Stromal cell of bone marrow (primary cell): ENCODE results near the gene KIF5C.
A peak's percentile ranks its signal among the peaks of the same experiment; 100 is the strongest.

Experiments used
- DNase-seq: peaks from one replicate; pipeline ENCODE4 v3.0.0-alpha.2; 2012; ENCODE audit warnings: low read depth

KIF5C gene

DNA sequence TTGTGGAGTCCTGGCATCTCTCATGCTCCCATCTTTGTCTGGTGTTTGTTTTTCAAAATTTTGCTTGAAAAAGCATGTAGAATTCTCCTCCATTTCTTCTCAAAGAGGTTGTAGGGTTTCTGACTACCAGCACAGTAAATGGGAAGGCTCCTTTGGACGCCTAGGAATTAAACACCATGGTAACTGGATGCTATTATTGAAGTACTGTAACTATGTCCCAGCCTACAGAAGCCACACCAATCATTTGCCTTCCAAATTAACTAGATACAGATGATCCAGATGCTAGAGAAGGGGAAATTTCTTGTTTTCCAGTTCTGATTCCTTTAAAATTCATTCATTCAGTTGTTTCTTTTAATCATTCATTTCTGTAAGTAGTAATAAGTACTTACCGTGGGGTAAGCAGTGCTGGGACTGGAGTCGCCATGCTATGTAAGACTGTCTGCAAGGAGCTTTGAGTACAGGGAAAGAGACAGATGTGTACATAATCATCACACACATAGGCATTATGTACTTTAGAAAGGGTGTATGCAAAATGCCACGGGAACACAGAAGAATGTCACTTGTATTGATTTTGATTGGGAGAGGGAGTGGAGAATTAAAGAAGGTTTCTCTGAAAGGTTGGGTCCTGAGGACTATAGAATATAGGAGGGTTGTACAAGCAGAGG is 49.6 kb downstream of the KIF5C start:
- DNase-seq = no peak

DNA sequence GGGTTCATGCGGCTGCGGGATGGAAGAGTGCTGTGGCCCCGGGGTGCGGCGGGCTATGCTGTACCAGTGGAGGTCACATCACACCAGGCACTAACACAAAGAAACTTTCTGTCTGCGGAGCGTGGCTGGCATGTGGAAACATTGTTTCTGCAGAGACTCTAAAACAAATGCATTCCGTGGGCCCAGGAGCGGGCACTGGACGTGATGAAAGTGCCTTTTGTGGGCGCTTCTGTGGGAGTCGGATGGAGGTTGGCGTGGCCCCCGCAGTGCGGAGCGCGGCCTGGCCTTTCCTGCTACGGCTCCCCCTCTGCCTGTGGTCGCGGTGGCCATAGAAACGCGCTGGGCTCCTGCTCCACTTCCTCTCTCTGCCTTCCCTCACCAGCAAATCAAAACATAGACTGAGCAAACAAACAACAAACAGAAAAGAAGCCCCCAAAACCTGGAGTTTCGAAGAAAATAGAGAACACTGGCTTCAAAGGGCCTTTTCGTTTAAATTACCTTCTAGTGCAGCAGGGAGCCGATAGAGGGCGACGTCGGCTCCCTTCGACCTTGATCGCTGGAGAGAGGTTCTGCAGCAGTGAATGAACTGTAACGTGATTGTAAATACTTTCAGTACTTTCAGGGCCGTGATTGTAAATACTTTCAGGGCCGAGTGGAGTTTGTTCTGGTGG is 51.4 kb downstream of the KIF5C start:
- peak; percentile 7 for DNase-seq

DNA sequence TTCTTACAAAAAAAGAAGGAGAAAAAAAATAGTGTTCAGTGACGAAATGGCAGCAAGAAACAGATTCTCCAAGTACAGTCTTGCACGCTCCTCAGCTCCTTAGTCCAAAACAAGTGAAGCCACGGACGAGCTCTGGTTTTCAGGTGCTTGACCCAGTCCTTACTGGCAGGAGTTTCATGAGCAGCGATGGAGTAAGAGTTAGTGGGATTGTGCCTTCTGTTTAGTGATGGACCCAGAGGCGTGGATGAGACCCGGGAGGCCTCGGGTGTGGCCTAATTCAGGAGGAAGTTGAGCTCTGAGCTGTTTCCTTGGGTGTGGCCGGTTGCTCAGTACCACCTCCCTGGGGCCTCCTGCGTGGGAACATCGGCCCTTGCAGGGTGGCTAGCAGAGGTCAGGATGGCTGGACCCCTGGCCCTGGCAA is 52.0 kb downstream of the KIF5C start:
- no peak for DNase-seq

DNA sequence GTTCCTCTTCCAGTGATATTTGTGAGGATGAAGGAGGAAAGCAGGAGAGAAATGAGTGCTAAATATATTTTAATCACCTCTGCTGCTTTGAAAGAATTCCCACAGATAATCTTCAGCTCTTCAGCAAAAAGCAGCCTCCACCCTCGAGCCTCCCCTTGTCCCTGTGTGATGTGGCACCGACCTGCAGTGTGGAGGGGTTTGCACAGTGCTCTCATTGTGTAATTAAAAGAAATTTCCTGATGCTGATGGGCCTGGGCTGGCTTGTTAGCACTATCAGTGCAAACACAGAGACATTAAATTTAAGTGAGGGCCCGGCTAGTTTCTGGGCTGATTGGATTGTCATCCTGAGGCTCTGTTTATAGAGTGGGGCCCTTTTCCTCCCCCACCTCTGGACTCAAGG is 53.4 kb downstream of the KIF5C start:
- no peak for DNase-seq

DNA sequence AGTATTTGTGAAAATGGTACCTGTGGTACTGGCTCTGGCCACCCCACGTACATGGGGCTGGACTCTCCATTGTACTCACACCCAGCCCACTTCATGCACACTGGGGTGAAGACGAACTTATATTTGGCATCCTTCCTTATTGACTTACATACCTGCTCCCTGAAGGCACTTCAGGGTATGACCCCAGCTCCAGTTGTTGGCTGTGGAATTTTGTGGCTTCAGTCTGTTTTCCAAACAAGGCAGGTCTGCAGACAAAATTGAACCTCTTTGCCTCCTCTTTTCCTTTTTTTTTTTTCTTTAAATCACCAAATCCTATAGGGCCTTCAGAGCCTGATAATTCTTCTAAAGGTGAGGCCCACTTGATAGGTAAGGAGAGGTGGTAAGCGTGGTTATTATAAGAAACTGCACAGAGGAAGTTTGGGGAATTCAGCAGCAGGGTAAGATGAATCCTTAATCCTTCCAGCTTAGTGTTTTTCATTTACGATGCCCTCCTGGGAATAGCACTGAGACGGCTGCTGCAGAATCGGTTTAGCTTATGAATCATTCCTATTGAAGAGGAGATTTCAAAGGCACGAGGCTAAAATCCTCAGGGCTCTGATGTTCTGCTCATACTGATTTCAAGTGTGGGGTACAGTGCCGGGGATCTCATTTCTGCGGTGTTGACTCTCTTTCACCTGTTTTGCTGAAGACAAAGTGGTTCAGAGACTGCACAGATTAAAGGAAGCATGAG is 55.2 kb downstream of the KIF5C start:
- peak; percentile 54 for DNase-seq

DNA sequence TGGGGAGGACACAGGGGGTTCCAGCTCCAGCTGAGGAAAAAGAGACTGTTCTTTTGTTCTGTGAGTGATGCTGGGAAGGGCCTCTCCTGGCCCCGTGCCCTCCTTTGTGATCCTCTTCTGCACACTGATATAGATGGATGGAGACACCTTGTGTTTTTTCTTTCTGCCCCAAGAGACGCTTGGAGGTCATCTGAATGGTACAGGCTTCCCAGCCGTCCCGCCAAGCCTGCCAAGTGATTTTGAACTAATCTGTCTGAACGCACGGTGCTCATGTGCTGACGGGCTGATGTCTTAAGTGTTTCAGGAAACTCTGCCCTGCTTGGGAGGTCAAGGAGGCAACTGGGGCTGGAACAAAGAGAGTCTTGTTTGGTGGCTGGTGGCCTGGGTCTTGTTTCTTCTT is 57.5 kb downstream of the KIF5C start:
- DNase-seq = no peak

DNA sequence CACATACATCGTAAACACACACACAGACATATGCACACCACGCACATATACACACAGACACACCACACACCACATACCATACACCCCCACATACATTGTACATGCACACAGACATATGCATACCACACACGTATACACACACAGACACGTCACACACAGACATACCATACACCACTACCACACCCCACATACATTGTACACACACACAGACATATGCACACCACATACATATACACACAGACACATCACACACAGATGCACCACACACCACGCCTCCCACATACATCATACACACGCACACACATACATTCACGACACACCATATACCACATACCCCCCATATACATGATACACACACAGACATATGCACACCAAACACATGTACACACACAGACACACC is 58.4 kb downstream of the KIF5C start:
- no peak for DNase-seq

DNA sequence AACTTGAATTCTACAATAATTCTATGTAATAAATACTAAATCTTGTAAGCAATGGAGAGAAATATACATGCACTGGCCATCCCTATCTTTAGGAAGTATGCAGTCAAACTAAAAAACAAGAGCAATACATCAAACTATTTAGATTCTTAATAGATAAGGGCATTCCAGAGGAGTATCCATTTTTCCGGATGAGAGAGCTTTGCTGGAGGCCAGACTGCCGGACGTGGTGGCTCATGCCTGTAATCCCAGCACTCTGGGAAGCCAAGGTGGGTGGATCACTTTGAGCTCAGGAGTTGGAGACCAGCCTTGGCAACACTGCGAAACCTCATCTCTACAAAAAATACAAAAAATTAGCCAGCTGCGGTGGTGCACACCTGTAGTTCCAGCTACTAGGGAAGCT is 60.8 kb downstream of the KIF5C start:
- DNase-seq = no peak

DNA sequence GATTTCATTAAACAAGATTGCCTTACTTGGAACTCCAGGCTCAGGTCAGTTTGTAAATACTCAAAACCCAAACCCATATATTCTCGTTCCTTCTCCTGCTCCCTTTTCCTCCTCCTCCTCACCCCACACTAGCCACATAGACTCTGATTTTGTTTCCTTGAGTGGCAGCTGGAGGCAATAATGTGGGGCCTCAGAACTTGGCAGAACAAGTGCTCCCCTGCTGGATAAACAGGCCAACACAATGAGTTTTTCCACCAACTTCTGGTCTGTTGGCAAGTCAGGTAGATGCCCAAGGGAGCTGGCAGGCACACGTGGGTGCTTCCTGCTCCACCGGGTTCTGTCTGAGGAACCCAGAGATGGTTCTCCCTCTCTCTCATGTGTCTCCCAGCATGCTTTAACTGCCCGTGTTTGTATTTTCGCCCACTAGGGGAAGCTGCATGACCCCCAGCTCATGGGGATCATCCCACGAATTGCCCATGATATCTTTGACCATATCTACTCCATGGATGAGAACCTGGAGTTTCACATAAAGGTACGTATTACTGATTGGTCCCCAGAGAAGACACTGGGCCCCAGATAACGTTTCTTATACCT is 61.9 kb downstream of the KIF5C start:
- no peak for DNase-seq

DNA sequence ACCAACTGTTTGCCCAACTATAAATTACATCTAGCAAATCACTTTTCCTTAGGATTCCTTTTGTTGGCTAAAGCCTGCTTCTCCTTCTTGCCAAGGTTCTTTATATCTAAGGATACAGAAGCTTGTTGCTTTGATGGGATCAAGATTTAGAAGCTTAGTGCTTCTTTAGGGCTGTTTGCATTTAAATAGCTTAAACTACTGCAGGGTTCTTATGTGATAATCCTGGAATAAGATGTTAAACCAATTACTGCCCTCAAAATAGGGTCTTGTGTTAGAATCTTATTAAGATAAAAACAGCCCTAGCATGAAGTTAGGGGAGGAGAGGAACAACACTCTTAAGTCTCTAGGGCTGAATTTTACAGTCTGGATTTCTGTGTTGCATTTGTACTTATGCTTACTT is 64.2 kb downstream of the KIF5C start:
- DNase-seq = no peak

DNA sequence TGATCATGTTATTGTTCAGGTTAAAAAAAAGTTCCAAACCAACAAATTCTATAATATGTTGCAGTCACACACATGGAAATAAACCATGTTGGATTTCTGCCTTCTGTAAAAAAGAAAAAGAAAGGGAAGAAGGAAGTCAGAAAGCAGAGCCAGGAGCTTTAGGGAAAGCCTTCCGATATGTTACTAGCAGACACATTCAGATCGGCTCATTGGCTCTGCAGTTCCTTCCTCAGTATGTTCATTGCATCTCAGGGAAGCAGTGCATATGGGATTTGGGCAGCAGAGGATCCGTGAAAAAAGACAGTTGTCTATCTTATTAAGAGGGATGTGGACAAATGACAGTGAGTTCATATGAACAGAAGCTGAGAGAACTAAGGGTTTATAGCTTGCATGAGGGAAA is 68.1 kb downstream of the KIF5C start:
- DNase-seq = no peak

DNA sequence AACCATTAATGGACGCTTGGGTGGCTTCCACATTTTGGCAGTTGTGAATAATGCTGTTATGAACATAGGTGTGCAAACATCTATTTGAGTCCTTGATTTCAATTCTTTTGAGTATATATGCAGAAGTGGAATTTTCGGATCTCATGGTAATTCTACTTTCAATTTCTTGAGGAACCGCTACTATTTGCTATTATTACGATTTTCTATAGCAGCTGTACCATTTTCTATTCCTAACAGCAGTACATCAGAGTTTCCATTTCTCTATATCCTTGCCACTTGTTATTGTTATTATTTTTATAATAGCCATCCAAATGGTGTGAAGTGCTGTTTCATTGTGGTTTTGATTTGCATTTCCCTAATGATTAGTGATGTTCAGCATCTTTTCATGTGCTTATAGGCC is 69.5 kb downstream of the KIF5C start:
- no peak for DNase-seq

DNA sequence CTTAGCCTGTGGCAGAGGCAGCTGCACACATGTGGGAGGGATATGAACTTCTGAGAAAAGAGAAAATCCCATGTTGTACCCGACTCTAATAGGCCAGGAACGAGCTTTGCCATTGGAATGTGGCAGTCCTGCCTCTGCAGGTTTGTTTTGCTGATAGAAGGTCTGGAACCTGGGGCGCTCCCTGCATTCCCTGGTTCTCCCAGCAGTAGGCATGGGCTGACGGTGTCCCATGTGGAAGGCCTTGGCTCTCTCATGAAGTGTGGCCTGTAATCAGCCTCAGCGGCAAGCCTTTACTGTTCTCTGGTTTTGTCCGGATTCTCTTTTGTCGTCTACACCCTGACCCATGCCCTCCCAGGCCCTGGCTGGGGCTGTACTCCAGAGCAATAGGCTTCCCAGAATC is 72.3 kb downstream of the KIF5C start:
- DNase-seq = no peak

DNA sequence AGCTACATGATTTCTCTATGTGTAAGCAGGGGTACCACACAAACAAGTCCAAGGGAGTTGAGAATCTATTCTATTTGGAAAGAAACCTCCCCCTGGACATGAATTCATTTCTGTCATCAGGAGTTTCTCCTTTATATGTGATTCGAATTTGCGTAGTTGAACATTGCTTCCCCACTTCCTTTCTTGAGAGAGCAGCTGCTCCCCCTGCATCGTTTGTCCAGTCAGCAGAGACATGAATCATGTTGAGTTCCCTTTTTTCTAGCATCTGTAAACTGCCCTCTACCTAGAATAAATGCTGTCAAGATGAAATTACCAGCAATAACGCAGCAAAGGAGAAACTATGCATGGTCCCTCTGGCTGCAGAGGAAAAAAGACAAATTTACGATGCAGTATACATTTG is 73.8 kb downstream of the KIF5C start:
- no peak for DNase-seq

DNA sequence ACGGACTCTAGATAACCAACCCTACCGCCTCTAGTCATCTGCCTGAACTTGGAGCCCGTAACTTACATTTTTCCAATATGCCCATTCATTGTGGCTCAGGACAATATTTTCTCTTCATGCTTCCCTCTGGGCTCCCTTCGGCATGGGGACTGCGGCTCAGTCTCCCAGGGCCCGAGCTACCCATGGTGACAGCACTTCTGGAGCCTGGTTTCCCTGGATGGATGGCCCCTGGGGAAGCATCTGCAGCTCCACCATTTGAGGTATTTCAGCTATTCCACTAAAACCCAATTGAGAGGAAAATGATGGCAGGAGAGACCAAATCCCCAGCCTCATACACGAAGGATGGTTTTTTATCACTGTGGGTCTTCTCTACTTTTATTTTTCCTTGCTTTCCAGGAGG is 74.3 kb downstream of the KIF5C start:
- no peak for DNase-seq

DNA sequence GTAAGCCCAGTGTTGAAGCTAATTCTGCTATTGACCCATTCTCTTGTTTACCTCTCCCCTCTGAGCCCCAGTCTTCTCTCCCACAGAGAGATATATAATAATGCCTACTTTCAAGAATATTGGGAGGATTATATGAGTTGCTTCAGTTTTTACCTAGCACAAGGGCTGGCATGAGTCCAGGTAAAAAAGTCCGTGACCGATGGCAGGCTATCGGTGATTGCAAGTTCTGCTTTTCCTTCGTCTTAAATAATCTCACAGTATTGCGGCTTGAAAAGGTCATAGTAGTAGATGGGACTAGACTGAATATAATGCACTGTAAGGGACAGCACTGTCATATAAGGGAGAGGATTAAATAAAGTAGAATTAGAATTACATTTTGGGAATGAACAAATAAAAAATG is 77.6 kb downstream of the KIF5C start:
- no peak for DNase-seq

DNA sequence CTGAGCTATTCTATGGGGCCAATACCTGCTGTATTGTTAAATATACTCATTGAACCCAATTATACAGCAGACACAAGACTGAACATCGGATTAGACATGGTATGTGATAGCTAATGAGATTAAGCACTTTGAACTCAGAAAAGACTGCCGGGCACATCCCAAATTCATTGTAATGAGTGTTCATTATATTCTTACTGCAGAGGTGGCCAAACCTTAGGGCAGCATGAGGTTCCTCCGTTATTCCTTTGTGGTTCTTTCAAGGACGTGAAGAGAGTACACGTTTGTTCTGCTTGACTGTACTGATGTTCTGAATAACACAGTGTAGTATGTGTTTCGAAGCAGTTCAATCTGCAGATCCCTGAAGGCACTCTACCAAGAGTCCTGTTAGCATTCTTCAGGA is 78.4 kb downstream of the KIF5C start:
- no peak for DNase-seq

DNA sequence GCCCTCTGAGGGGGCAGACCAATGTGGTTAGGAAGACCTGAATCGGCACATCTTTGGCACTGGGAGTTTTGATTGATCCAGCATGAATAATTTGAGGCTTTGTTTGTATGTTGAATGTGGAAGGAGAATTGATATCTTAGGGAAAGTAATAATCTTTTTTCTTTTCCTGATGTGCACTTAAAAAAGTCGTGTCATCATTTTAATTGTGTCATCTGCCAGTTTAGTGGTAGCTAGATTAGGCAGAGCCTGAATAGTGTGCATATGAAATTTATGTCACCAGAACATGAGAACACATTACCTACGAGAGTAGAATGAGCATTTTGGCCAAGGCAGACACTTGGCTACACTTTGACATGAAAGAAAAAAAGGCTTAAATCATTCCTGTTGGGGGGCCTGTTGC is 79.5 kb downstream of the KIF5C start:
- DNase-seq = no peak

DNA sequence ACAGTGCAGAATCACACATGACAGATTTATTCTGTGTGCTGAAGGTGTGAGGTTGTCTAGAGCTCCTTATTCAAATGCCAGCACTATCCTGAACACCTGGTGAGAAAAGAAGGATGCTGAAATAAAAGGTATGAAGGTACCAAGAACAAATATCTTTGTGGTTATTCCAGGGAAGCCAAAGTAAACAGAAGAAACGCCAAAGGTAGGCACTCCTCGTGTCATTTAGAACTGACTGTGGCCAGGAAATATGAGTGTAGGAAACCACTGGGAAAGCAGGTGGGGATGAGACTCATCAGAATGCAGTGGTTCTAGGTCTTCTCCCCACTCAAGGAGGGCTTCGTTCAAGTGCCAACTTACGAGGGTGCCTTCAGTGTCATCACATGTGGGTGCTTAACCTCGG is 80.8 kb downstream of the KIF5C start:
- no peak for DNase-seq

DNA sequence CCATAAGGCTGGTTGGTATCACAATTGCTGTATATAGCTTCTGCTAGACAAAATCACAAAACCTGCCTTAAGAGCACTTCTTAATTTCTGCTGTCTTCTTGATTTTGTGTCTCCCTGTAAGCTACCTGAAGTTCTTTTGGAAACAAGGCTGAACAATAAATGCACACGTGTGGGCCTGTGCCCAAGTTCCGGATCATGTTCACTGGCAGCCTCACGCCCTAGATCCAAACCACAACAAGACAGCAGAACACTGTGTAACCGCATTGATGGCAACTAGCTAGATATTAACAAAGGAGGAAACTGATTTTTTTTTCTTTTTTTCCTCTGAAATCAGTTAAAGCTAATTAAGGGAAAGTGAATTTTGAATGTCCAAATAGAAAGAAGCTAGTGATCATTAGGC is 82.0 kb downstream of the KIF5C start:
- DNase-seq = no peak

DNA sequence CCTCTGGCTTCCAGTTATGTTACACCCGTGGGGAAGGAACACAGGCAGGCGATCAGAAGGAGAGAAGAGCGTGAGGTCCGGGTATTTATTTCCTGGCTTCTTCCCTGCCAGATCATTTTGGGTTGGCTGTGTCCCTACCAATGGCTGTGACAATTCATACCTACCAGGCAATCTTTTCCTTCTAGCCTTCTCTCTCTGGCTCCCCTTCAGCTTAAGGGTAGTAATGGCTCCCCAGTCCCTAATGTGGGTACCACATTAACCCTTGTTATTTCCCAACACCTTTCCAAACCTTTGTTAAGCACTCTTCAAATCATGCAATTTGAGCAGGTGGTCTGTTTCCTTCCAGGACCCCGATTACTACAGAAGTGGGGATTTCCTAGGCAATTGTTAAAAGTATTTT is 84.7 kb downstream of the KIF5C start:
- no peak for DNase-seq

DNA sequence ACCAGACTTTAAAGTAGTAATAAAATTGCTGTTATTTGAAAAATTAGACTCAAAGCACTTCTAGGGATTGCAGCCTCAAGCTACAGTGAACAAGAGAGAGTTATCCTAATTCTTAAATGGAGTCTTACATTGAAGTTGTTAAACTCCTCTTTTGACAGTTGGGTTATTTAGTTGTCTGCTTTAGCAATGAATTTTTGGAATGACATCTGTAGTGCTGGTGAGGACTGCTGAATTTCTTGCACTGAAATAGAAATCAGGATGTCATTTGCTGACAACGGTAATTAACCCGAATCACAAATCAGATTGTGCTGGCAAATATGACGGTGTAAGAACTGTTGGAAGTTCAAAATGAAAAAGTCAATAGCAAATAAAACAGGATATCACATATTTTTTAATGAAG is 85.5 kb downstream of the KIF5C start:
- no peak for DNase-seq

DNA sequence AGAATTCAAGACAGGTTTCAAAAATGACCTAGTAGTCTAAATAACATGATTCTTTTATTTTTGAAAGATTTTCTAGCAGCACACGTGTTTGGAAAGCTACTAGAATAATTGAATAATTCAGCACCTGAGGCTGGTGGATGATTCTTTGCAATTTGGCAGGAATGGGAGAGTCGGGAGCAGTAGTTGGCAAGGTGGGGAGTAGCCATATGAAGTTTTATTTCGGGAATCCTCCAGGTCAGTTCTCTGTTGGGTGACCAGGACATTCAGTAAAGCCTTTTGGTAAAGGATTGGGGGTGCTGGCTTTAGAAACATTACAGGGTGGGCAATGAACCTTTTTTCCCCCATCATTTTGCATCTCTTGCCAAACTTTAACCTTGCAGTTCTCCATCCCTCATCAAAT is 88.4 kb downstream of the KIF5C start:
- DNase-seq = no peak
